Measurements from ENCODE around the gene SP3. TPM values are rescaled to one million over a fixed set of nuclear protein-coding genes. Genes with fewer than 3 reads are reported as not detected.

Gene SP3
- total RNA-seq, 2 experiments from 2014 or later: 80.5 to 84.0 TPM

- H3K4me3 Mint-ChIP-seq: no peak overlapping the region
- TF ChIP-seq, protein P1, sequence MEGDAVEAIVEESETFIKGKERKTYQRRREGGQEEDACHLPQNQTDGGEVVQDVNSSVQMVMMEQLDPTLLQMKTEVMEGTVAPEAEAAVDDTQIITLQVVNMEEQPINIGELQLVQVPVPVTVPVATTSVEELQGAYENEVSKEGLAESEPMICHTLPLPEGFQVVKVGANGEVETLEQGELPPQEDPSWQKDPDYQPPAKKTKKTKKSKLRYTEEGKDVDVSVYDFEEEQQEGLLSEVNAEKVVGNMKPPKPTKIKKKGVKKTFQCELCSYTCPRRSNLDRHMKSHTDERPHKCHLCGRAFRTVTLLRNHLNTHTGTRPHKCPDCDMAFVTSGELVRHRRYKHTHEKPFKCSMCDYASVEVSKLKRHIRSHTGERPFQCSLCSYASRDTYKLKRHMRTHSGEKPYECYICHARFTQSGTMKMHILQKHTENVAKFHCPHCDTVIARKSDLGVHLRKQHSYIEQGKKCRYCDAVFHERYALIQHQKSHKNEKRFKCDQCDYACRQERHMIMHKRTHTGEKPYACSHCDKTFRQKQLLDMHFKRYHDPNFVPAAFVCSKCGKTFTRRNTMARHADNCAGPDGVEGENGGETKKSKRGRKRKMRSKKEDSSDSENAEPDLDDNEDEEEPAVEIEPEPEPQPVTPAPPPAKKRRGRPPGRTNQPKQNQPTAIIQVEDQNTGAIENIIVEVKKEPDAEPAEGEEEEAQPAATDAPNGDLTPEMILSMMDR (IDR thresholded peaks at IDR 0.05): no peak
- no peaks in the 10 kb centered on the region for H3K9me3 Mint-ChIP-seq
- ATAC-seq (no peak), DNase-seq (no peak)
- intact Hi-C loops (cut with micrococcal nuclease): no loop called here
- H3K36me3 Mint-ChIP-seq (ENCODE audit: low read depth): peaks cover 60% of the 10 kb centered on the region
- H3K27ac Mint-ChIP-seq: no peak overlapping the region
- ChIA-PET POLR2A (no interaction called here), CTCF (no interaction called here)
- no peaks in the 10 kb centered on the region for H3K27me3 Mint-ChIP-seq
- H3K4me1 Mint-ChIP-seq (ENCODE audit: low read depth): peaks cover 81% of the 10 kb centered on the region
Observed at GRCh38 chr2:173955004-173955403, 10.2 kb downstream of the SP3 start.

DNA sequence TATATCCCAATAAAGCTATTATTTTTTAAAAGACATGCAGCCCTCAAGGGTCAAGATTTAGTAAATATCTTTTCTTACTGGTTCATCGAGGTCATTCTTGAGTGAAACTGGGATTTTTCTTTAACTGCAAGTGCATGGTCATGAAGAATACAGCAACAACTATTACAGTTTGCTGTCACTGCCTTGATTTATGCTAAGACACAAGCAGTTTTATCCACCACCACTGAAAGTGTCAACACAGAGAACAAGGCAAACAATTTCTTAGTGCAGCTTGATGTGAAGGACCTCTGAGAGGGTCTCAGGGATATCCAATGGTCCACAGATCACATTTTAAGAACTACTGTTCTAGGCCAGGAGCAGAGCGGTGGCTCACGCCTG, 12.1 kb downstream of the SP3 start:
- no peaks in the 10 kb centered on the region for H3K9me3 Mint-ChIP-seq
- TF ChIP-seq, protein P1 (IDR thresholded peaks at IDR 0.05): no peak
- H3K36me3 Mint-ChIP-seq (ENCODE audit: low read depth): peaks cover 55% of the 10 kb centered on the region
- H3K27me3 Mint-ChIP-seq: no peaks in the 10 kb centered on the region
- H3K4me1 Mint-ChIP-seq (ENCODE audit: low read depth): peaks cover 80% of the 10 kb centered on the region
- intact Hi-C loops (cut with micrococcal nuclease): no loop called here
- ATAC-seq (no peak), DNase-seq (no peak)
- no peak overlapping the region for H3K4me3 Mint-ChIP-seq
- no peak overlapping the region for H3K27ac Mint-ChIP-seq
- ChIA-PET POLR2A (interaction anchor here (0.7 to 1.2 kb wide), 2 partner anchors 10 to 847 kb away, joined by 3 to 4 read pairs; no protein-coding TSS in a partner anchor), CTCF (no interaction called here)

- Mint-ChIP-seq H3K4me1 (ENCODE audit: low read depth) (peaks cover 83% of the 10 kb centered on the region), H3K27me3 (no peaks in the 10 kb centered on the region), H3K9me3 (no peaks in the 10 kb centered on the region), H3K27ac (peak overlapping the region; percentile 48), H3K36me3 (ENCODE audit: low read depth) (peaks cover 60% of the 10 kb centered on the region), H3K4me3 (no peak overlapping the region)
- DNase-seq (no peak), ATAC-seq (peak; percentile 72)
- CTCF ChIA-PET: no interaction called here
- TF ChIP-seq, protein P1 (IDR thresholded peaks at IDR 0.05): no peak
- intact Hi-C loops (cut with micrococcal nuclease): no loop called here
- POLR2A ChIA-PET: no interaction called here
Observed at GRCh38 chr2:173952267-173953046, 12.7 kb downstream of the SP3 start.

GRCh38 chr2:173948842-173949241, 16.3 kb downstream of the SP3 start:
- H3K9me3 Mint-ChIP-seq: no peaks in the 10 kb centered on the region
- TF ChIP-seq, protein P1 (IDR thresholded peaks at IDR 0.05): no peak
- ATAC-seq (no peak), DNase-seq (no peak)
- peaks cover 56% of the 10 kb centered on the region for H3K36me3 Mint-ChIP-seq (ENCODE audit: low read depth)
- ChIA-PET CTCF (no interaction called here), POLR2A (no interaction called here)
- peak overlapping the region; percentile 49 for H3K27ac Mint-ChIP-seq
- peaks cover 79% of the 10 kb centered on the region for H3K4me1 Mint-ChIP-seq (ENCODE audit: low read depth)
- no peaks in the 10 kb centered on the region for H3K27me3 Mint-ChIP-seq
- no peak overlapping the region for H3K4me3 Mint-ChIP-seq
- intact Hi-C loops (cut with micrococcal nuclease): no loop called here

DNA sequence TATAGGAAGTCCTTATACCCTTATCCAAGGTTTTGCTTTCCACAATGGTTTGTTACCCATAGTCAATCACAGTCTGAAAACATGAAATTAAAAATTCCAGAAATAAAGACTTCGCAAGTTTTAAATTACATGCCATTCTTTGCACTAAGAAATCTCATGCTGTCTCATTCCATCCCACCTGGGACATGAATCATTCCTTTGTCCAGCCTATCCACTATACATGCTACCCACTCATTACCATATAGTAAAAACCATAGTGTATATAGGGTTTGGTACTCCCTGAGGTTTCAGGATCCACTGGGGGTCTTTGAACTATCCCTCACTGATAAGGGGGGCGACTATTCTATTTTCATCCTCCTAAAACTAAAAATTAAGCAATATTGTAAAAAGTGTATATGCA, 17.0 kb downstream of the SP3 start:
- no peak for ATAC-seq
- DNase-seq: no peak
- Mint-ChIP-seq H3K27me3 (no peaks in the 10 kb centered on the region), H3K36me3 (ENCODE audit: low read depth) (peaks cover 55% of the 10 kb centered on the region), H3K27ac (no peak overlapping the region), H3K4me1 (ENCODE audit: low read depth) (peaks cover 82% of the 10 kb centered on the region), H3K4me3 (no peak overlapping the region), H3K9me3 (no peaks in the 10 kb centered on the region)
- POLR2A ChIA-PET: no interaction called here
- intact Hi-C loops (cut with micrococcal nuclease): no loop called here
- CTCF ChIA-PET: interaction anchor here (1.2 kb wide), 1 partner anchor 9 kb away, joined by 3 read pairs; no protein-coding TSS in a partner anchor
- TF ChIP-seq, protein P1 (IDR thresholded peaks at IDR 0.05): no peak

Measured in activated CD8-positive, alpha-beta T cell treated with anti-CD3 and anti-CD28 coated beads for 36 hours (primary cell).